Activated T-cell treated with anti-CD3 and anti-CD28 coated beads, Interleukin-2, amount 50 U/mL, for 1 hour (primary cell): Measurements from ENCODE around the gene ACVR2B.
A peak's percentile ranks its signal among the peaks of the same experiment; 100 is the strongest.

ENCODE experiments used
- DNase-seq: peaks from one replicate; pipeline ENCODE4 v3.0.0-alpha.2; 2020

Gene ACVR2B

GRCh38 chr3:38458796-38459498, 5.3 kb downstream of the ACVR2B start:
- no peak for DNase-seq

- DNase-seq = no peak
Measured at GRCh38 chr3:38459499-38460048, 5.9 kb downstream of the ACVR2B start.

- DNase-seq = no peak
Measured at GRCh38 chr3:38460377-38461270, 6.9 kb downstream of the ACVR2B start.

GRCh38 chr3:38465588-38466154, 12.0 kb downstream of the ACVR2B start:
- no peak for DNase-seq

GRCh38 chr3:38468765-38469164, 15.1 kb downstream of the ACVR2B start:
- no peak for DNase-seq

GRCh38 chr3:38469852-38470251, 16.2 kb downstream of the ACVR2B start:
- no peak for DNase-seq

- DNase-seq = no peak
Measured at GRCh38 chr3:38471260-38471857, 17.7 kb downstream of the ACVR2B start.

GRCh38 chr3:38472342-38472741, 18.7 kb downstream of the ACVR2B start:
- DNase-seq = no peak

- DNase-seq = no peak
Measured at GRCh38 chr3:38473229-38473628, 19.5 kb downstream of the ACVR2B start.

- DNase-seq = no peak
Measured at GRCh38 chr3:38474928-38475605, 21.4 kb downstream of the ACVR2B start.

- DNase-seq = no peak
Measured at GRCh38 chr3:38475716-38476115, 22.0 kb downstream of the ACVR2B start.

- DNase-seq = no peak
Measured at GRCh38 chr3:38476157-38476756, 22.6 kb downstream of the ACVR2B start.

GRCh38 chr3:38477057-38477820, 23.5 kb downstream of the ACVR2B start:
- DNase-seq = no peak

- DNase-seq = no peak
Measured at GRCh38 chr3:38477839-38478450, 24.3 kb downstream of the ACVR2B start.

- DNase-seq = no peak
Measured at GRCh38 chr3:38478901-38479300, 25.2 kb downstream of the ACVR2B start.

GRCh38 chr3:38479431-38480092, 25.9 kb downstream of the ACVR2B start:
- peak; percentile 45 for DNase-seq

GRCh38 chr3:38480093-38480445, 26.4 kb downstream of the ACVR2B start:
- DNase-seq = no peak

- no peak for DNase-seq
Measured at GRCh38 chr3:38480930-38481329, 27.2 kb downstream of the ACVR2B start.

GRCh38 chr3:38482951-38483350, 29.3 kb downstream of the ACVR2B start:
- no peak for DNase-seq

- DNase-seq = no peak
Measured at GRCh38 chr3:38487323-38487722, 33.6 kb downstream of the ACVR2B start.
